ENCODE results near the gene FAM200A.
"Not testable (repeated sequence)": the region's sequence is repeated elsewhere in the genome, so short reads cannot be mapped to it uniquely, and the experiment has no call there.

The FAM200A gene

GRCh38 chr7:99579281-99579955 is 27.5 kb upstream of the FAM200A start:
- no peak for DNase-seq (ENCODE audit: insufficient read length, low spot score)
- FAIRE-seq: peak; percentile 40
- TF ChIP-seq POLR2A (IDR thresholded peaks at IDR 0.05; ENCODE audit: low read depth, low read length) (no peak), POU2F2 (IDR thresholded peaks at IDR 0.05; ENCODE audit: low read depth, low read length) (no peak), TAF1 (IDR thresholded peaks at IDR 0.05; ENCODE audit: low read depth, low read length) (no peak), PAX5 (IDR thresholded peaks at IDR 0.05; ENCODE audit: insufficient read depth, low read length, severe bottlenecking) (no peak), POLR2AphosphoS5 (IDR thresholded peaks at IDR 0.05; ENCODE audit: low read depth, low read length) (no peak), SPI1 (IDR thresholded peaks at IDR 0.05; ENCODE audit: low read depth, low read length) (no peak)

- TF ChIP-seq POLR2AphosphoS5 (IDR thresholded peaks at IDR 0.05; ENCODE audit: low read depth, low read length) (no peak), SPI1 (IDR thresholded peaks at IDR 0.05; ENCODE audit: low read depth, low read length) (no peak), POLR2A (IDR thresholded peaks at IDR 0.05; ENCODE audit: low read depth, low read length) (no peak), PAX5 (IDR thresholded peaks at IDR 0.05; ENCODE audit: insufficient read depth, low read length, severe bottlenecking) (no peak), POU2F2 (IDR thresholded peaks at IDR 0.05; ENCODE audit: low read depth, low read length) (no peak), TAF1 (IDR thresholded peaks at IDR 0.05; ENCODE audit: low read depth, low read length) (no peak)
- no peak for FAIRE-seq
- no peak for DNase-seq (ENCODE audit: insufficient read length, low spot score)
Measured at GRCh38 chr7:99576251-99576650, 24.3 kb upstream of the FAM200A start.

DNA sequence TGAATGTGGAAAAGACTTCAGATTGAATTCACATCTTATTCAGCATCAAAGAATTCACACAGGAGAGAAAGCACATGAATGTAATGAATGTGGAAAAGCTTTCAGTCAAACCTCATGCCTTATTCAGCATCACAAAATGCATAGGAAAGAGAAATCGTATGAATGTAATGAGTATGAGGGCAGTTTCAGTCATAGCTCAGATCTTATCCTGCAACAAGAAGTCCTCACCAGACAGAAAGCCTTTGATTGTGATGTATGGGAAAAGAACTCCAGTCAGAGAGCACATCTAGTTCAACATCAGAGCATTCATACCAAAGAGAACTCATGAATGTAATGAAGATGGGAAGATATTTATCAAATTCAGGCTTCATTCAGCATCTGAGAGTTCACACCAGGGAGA is 21.3 kb upstream of the FAM200A start:
- TF ChIP-seq SPI1 (IDR thresholded peaks at IDR 0.05; ENCODE audit: low read depth, low read length): no peak
- peak; percentile 18; the same call in 1 of the 2 replicates for TF ChIP-seq POLR2A (IDR thresholded peaks at IDR 0.05; ENCODE audit: low read depth, low read length)
- TF ChIP-seq POLR2AphosphoS5 (IDR thresholded peaks at IDR 0.05; ENCODE audit: low read depth, low read length): no peak
- no peak for TF ChIP-seq PAX5 (IDR thresholded peaks at IDR 0.05; ENCODE audit: insufficient read depth, low read length, severe bottlenecking)
- TF ChIP-seq TAF1 (IDR thresholded peaks at IDR 0.05; ENCODE audit: low read depth, low read length): no peak
- TF ChIP-seq POU2F2 (IDR thresholded peaks at IDR 0.05; ENCODE audit: low read depth, low read length): no peak
- no peak for DNase-seq (ENCODE audit: insufficient read length, low spot score)
- peak; percentile 16 for FAIRE-seq

- TF ChIP-seq TAF1 (IDR thresholded peaks at IDR 0.05; ENCODE audit: low read depth, low read length) (no peak), SPI1 (IDR thresholded peaks at IDR 0.05; ENCODE audit: low read depth, low read length) (no peak), POLR2A (IDR thresholded peaks at IDR 0.05; ENCODE audit: low read depth, low read length) (no peak), POLR2AphosphoS5 (IDR thresholded peaks at IDR 0.05; ENCODE audit: low read depth, low read length) (no peak), POU2F2 (IDR thresholded peaks at IDR 0.05; ENCODE audit: low read depth, low read length) (no peak), PAX5 (IDR thresholded peaks at IDR 0.05; ENCODE audit: insufficient read depth, low read length, severe bottlenecking) (no peak)
Measured at GRCh38 chr7:99571768-99572167, 19.9 kb upstream of the FAM200A start.

GRCh38 chr7:99568770-99569169 is 16.9 kb upstream of the FAM200A start:
- not testable (repeated sequence) for FAIRE-seq

More at GRCh38 chr7:99571768-99572167, 19.9 kb upstream of the FAM200A start:
- FAIRE-seq: no peak
- no peak for DNase-seq (ENCODE audit: insufficient read length, low spot score)

DNA sequence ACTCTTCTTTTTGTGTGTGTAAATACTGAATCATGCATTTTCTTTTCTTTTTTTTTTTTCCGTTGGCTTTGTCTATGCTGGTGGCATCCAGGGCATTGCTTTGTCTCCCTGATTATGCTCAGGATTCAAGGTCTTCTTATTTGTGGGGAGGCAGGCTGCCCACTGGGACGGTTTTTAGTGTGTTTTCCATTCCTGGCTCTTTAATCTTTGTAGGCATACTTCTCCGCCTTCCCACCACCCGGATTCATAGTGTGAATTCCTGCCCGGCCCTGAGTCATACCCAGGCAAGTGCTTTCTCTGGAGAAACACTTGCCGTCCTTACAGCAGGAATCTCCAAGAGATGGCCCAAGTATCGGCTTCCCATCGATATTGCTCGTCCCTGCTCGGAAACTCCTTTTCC is 11.7 kb upstream of the FAM200A start:
- FAIRE-seq (no peak), DNase-seq (ENCODE audit: insufficient read length, low spot score) (no peak)
- TF ChIP-seq POLR2A (IDR thresholded peaks at IDR 0.05; ENCODE audit: low read depth, low read length): no peak
- TF ChIP-seq TAF1 (IDR thresholded peaks at IDR 0.05; ENCODE audit: low read depth, low read length): no peak
- no peak for TF ChIP-seq SPI1 (IDR thresholded peaks at IDR 0.05; ENCODE audit: low read depth, low read length)
- no peak for TF ChIP-seq PAX5 (IDR thresholded peaks at IDR 0.05; ENCODE audit: insufficient read depth, low read length, severe bottlenecking)
- no peak for TF ChIP-seq POLR2AphosphoS5 (IDR thresholded peaks at IDR 0.05; ENCODE audit: low read depth, low read length)
- TF ChIP-seq POU2F2 (IDR thresholded peaks at IDR 0.05; ENCODE audit: low read depth, low read length): no peak

More at GRCh38 chr7:99568770-99569169, 16.9 kb upstream of the FAM200A start:
- DNase-seq (ENCODE audit: insufficient read length, low spot score): not testable (repeated sequence)

- FAIRE-seq (no peak), DNase-seq (ENCODE audit: insufficient read length, low spot score) (no peak)
- TF ChIP-seq PAX5 (IDR thresholded peaks at IDR 0.05; ENCODE audit: insufficient read depth, low read length, severe bottlenecking): no peak
- no peak for TF ChIP-seq TAF1 (IDR thresholded peaks at IDR 0.05; ENCODE audit: low read depth, low read length)
- no peak for TF ChIP-seq POU2F2 (IDR thresholded peaks at IDR 0.05; ENCODE audit: low read depth, low read length)
- TF ChIP-seq SPI1 (IDR thresholded peaks at IDR 0.05; ENCODE audit: low read depth, low read length): no peak
- no peak for TF ChIP-seq POLR2AphosphoS5 (IDR thresholded peaks at IDR 0.05; ENCODE audit: low read depth, low read length)
- TF ChIP-seq POLR2A (IDR thresholded peaks at IDR 0.05; ENCODE audit: low read depth, low read length): no peak
Measured at GRCh38 chr7:99562832-99563231, 10.9 kb upstream of the FAM200A start.

DNA sequence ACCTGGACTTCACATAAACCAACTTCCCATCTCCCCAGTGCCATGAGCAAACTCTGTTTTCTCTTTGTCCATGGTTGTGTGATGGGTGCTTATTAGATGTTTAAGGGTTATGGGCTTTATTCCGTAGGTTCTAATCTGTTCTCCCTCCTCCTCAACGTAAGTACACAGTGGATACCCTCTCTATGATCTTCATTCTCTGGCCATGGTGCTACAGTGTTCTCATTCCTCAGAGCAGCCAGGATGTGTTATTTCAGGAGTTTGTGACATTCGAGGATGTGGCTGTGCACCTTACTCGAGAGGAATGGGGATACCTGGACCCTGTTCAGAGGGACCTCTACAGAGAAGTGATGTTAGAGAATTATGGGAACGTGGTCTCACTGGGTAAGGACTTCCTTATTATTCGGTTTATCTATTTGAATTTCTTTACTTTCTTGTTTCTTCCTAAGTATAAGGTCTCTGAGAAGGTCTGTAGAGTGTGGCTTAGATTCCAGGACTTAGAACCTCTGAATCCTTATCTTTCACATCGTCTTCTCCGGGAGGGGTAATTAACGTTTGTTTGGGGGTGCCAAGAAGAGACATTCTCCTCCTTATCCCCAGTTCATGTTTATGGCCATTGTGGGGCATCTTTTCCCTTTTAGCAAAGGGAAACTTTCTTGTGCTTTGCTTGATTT is 10.3 kb upstream of the FAM200A start:
- no peak for TF ChIP-seq TAF1 (IDR thresholded peaks at IDR 0.05; ENCODE audit: low read depth, low read length)
- TF ChIP-seq PAX5 (IDR thresholded peaks at IDR 0.05; ENCODE audit: insufficient read depth, low read length, severe bottlenecking): no peak
- TF ChIP-seq POLR2AphosphoS5 (IDR thresholded peaks at IDR 0.05; ENCODE audit: low read depth, low read length): no peak
- no peak for FAIRE-seq
- no peak for DNase-seq (ENCODE audit: insufficient read length, low spot score)

DNA sequence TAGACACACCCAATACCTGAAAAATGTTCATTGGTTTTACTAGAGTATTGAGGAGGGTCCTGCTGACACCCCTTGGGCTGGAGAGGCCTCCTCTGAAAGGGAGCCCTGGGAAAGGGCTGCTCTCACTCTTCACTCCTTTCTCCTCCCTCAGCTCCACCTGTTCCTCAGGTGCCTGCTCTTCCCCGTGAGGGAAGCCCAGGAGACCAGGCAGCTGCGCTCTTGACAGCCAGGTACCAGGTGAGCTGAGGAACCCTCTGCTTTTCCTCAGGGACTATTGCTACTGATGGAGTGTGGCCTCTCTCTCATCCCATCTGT is 9.8 kb upstream of the FAM200A start:
- DNase-seq (ENCODE audit: insufficient read length, low spot score): no peak
- no peak for FAIRE-seq
- TF ChIP-seq POU2F2 (IDR thresholded peaks at IDR 0.05; ENCODE audit: low read depth, low read length): no peak
- TF ChIP-seq POLR2A (IDR thresholded peaks at IDR 0.05; ENCODE audit: low read depth, low read length): no peak
- TF ChIP-seq PAX5 (IDR thresholded peaks at IDR 0.05; ENCODE audit: insufficient read depth, low read length, severe bottlenecking): no peak
- TF ChIP-seq TAF1 (IDR thresholded peaks at IDR 0.05; ENCODE audit: low read depth, low read length): no peak
- TF ChIP-seq POLR2AphosphoS5 (IDR thresholded peaks at IDR 0.05; ENCODE audit: low read depth, low read length): 0 out of 2 replicates have a peak, but pooled peaks have one; percentile 16

Data from GM12891 (cell line).